GM19193 (cell line): ENCODE results near the gene ACER1.

Source experiments
- POLR2A ChIP-seq: IDR thresholded peaks from 4 replicates; pipeline ENCODE4 v1.6.1; 2011; ENCODE audit not compliant: insufficient read depth, insufficient read length; ENCODE audit errors: extremely low read depth

Gene ACER1

GRCh38 chr19:6322284-6322683, 11.1 kb downstream of the ACER1 start:
- TF ChIP-seq POLR2A, result no peak

GRCh38 chr19:6319376-6319775, 14.0 kb downstream of the ACER1 start:
- no peak for TF ChIP-seq POLR2A

GRCh38 chr19:6318772-6319171, 14.6 kb downstream of the ACER1 start:
- no peak for TF ChIP-seq POLR2A

GRCh38 chr19:6313398-6313969, 19.9 kb downstream of the ACER1 start:
- no peak for TF ChIP-seq POLR2A

- TF ChIP-seq POLR2A, result no peak
Measured at GRCh38 chr19:6312018-6312417, 21.4 kb downstream of the ACER1 start.

- no peak for TF ChIP-seq POLR2A
Measured at GRCh38 chr19:6298413-6298812, 35.0 kb downstream of the ACER1 start.

GRCh38 chr19:6297202-6297601, 36.2 kb downstream of the ACER1 start:
- TF ChIP-seq POLR2A, result no peak

- TF ChIP-seq POLR2A, result no peak
Measured at GRCh38 chr19:6292006-6292405, 41.4 kb downstream of the ACER1 start.

- no peak for TF ChIP-seq POLR2A
Measured at GRCh38 chr19:6288737-6289136, 44.7 kb downstream of the ACER1 start.

- no peak for TF ChIP-seq POLR2A
Measured at GRCh38 chr19:6287269-6287885, 46.0 kb downstream of the ACER1 start.

GRCh38 chr19:6286676-6287075, 46.7 kb downstream of the ACER1 start:
- TF ChIP-seq POLR2A, result no peak

- TF ChIP-seq POLR2A, result peak; percentile 29
Measured at GRCh38 chr19:6279931-6280591, 53.4 kb downstream of the ACER1 start, which contains the start of gene MLLT1. MLLT1 (minus strand) TSS chr19:6279975; CDS start chr19:6279784, 191 bp downstream.

- no peak for TF ChIP-seq POLR2A
Measured at GRCh38 chr19:6279620-6279930, 53.8 kb downstream of the ACER1 start.

GRCh38 chr19:6278740-6279619, 54.4 kb downstream of the ACER1 start:
- TF ChIP-seq POLR2A, result no peak

GRCh38 chr19:6278051-6278450, 55.4 kb downstream of the ACER1 start:
- TF ChIP-seq POLR2A, result no peak

- no peak for TF ChIP-seq POLR2A
Measured at GRCh38 chr19:6276447-6276846, 57.0 kb downstream of the ACER1 start.

- no peak for TF ChIP-seq POLR2A
Measured at GRCh38 chr19:6275170-6275744, 58.2 kb downstream of the ACER1 start.
